Neutrophil (primary cell): ENCODE results near the gene FASN.

Source experiments
- H3K27ac ChIP-seq: fragments of 200-600 bp; sonication (generic); 2 replicates; pipeline ENCODE4 v1.5.1; 2016; ENCODE audit warnings: mild to moderate bottlenecking, moderate library complexity
- H3K27me3 ChIP-seq: fragments of 200-600 bp; sonication (generic); 2 replicates; pipeline ENCODE4 v1.6.0; 2016; ENCODE audit warnings: mild to moderate bottlenecking
- H3K36me3 ChIP-seq: fragments of 200-600 bp; sonication (generic); 2 replicates; pipeline ENCODE4 v1.5.1; 2017
- H3K4me1 ChIP-seq, 2 experiments: fragments of 200-600 bp in 1 of 2; sonication (generic) in 1 of 2; 1 replicate in 1 of 2; 2 replicates in 1 of 2; pipeline versions ENCODE4 v1.5.1 to v1.6.1; 2013 to 2016; ENCODE audit warnings: low read depth in 1 of 2, low read length in 1 of 2, mild to moderate bottlenecking in 1 of 2, moderate library complexity in 1 of 2; ENCODE audit not compliant: control insufficient read depth in 1 of 2, insufficient read depth in 1 of 2
- H3K4me3 ChIP-seq, 2 experiments: fragments of 200-600 bp in 1 of 2; sonication (generic) in 1 of 2; 1 replicate in 1 of 2; 2 replicates in 1 of 2; pipeline ENCODE4 v1.5.1; 2013 to 2016; ENCODE audit warnings: low read depth in 1 of 2, low read length in 1 of 2, mild to moderate bottlenecking in 1 of 2, moderate library complexity in 1 of 2
- H3K9me3 ChIP-seq: fragments of 200-600 bp; sonication (generic); 2 replicates; pipeline ENCODE4 v1.5.1; 2016
- CTCF ChIP-seq: fragments of 200-600 bp; sonication (generic); IDR thresholded peaks from 2 replicates; pipeline ENCODE4 v1.5.1; 2016; ENCODE audit warnings: antibody characterized with exemption

FASN gene

GRCh38 chr17:82120148-82120547 lies 22.1 kb upstream of the FASN start:
- TF ChIP-seq CTCF: no peak
- no peak overlapping the region for H3K27ac ChIP-seq
- H3K4me3 ChIP-seq: no peak overlapping the region
- H3K9me3 ChIP-seq: no peaks in the 10 kb centered on the region
- no peaks in the 10 kb centered on the region for H3K36me3 ChIP-seq
- no peaks in the 10 kb centered on the region for H3K27me3 ChIP-seq
- H3K4me1 ChIP-seq: no peaks in the 10 kb centered on the region

GRCh38 chr17:82118815-82119380 lies 20.9 kb upstream of the FASN start:
- no peaks in the 10 kb centered on the region for H3K36me3 ChIP-seq
- H3K9me3 ChIP-seq: no peaks in the 10 kb centered on the region
- H3K4me3 ChIP-seq: no peak overlapping the region
- no peaks in the 10 kb centered on the region for H3K4me1 ChIP-seq
- TF ChIP-seq CTCF: no peak
- no peak overlapping the region for H3K27ac ChIP-seq
- no peaks in the 10 kb centered on the region for H3K27me3 ChIP-seq

GRCh38 chr17:82118168-82118814 lies 20.3 kb upstream of the FASN start:
- TF ChIP-seq CTCF: no peak
- peaks cover under 1% of the 10 kb centered on the region for H3K36me3 ChIP-seq
- no peaks in the 10 kb centered on the region for H3K9me3 ChIP-seq
- peaks cover 3 to 4% of the 10 kb centered on the region in 2 experiments for H3K4me1 ChIP-seq
- no peak overlapping the region for H3K27ac ChIP-seq
- H3K4me3 ChIP-seq: no peak overlapping the region
- no peaks in the 10 kb centered on the region for H3K27me3 ChIP-seq

- no peaks in the 10 kb centered on the region for H3K9me3 ChIP-seq
Measured at GRCh38 chr17:82117139-82118090, 19.4 kb upstream of the FASN start.

More at GRCh38 chr17:82117139-82118090, 19.4 kb upstream of the FASN start:
- no peaks in the 10 kb centered on the region for H3K27me3 ChIP-seq
- H3K27ac ChIP-seq: no peak overlapping the region
- H3K4me3 ChIP-seq: no peak overlapping the region
- peaks cover 10 to 13% of the 10 kb centered on the region in 2 experiments for H3K4me1 ChIP-seq
- H3K36me3 ChIP-seq: peaks cover 5% of the 10 kb centered on the region
- TF ChIP-seq CTCF: no peak
